Stimulated activated naive CD8-positive, alpha-beta T cell treated with anti-CD3 and anti-CD28 coated beads, Interleukin-15, Interleukin-2, amounts not matched to agents 100 ng/mL and 50 ng/mL, for 24 hours (primary cell): ENCODE results near the gene CCDC34.
"Not testable (repeated sequence)": the region's sequence is repeated elsewhere in the genome, so short reads cannot be mapped to it uniquely, and the experiment has no call there.

Experiments
- H3K27ac Mint-ChIP-seq: one replicate; pipeline ENCODE4 v1.8.0; 2021; ENCODE audit warnings: mild to moderate bottlenecking, mixed read lengths
- H3K27me3 Mint-ChIP-seq: one replicate; pipeline ENCODE4 v1.8.0; 2021; ENCODE audit warnings: mixed read lengths
- H3K36me3 Mint-ChIP-seq: one replicate; pipeline ENCODE4 v1.8.0; 2021; ENCODE audit warnings: low read depth, mixed read lengths
- H3K4me1 Mint-ChIP-seq: one replicate; pipeline ENCODE4 v1.8.0; 2021; ENCODE audit warnings: low read depth, mixed read lengths
- H3K4me3 Mint-ChIP-seq: one replicate; pipeline ENCODE4 v1.8.0; 2021; ENCODE audit warnings: mild to moderate bottlenecking, mixed read lengths
- H3K9me3 Mint-ChIP-seq: one replicate; pipeline ENCODE4 v1.8.0; 2021; ENCODE audit warnings: mixed read lengths

CCDC34 gene

GRCh38 chr11:27357250-27357649, 5.8 kb downstream of the CCDC34 start:
- Mint-ChIP-seq H3K9me3 (no peaks in the 10 kb centered on the region), H3K36me3 (no peaks in the 10 kb centered on the region), H3K27me3 (no peaks in the 10 kb centered on the region), H3K27ac (no peak overlapping the region), H3K4me3 (no peak overlapping the region), H3K4me1 (peaks cover 11% of the 10 kb centered on the region)

DNA sequence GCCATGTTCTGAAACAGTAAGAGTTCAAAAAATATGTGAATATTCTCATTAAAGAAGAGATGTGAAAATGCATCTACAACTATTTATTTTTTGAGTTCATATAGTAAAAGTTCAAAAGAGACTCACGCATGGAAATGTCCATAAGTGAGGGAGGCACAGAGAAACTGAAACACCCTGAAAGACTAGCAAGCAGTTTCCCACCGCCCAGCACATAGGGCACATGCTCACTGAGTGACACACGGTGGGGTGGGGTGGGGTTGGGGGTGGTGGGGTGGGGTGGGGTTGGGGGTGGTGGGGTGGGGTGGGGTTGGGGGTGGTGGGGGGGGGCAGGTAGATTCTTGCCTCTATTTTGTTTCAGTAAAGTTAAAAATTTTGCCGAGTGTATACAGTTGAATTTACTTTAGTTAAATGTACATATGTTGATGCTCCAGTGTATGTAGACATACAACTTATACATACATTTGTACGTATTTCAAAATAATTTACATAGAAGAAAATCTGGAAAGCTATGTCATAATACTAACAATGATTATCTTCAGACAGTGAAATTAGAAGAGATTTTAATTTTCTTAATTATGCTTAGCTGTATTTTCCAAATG, 6.3 kb downstream of the CCDC34 start:
- Mint-ChIP-seq H3K4me1 (peaks cover 5% of the 10 kb centered on the region), H3K27ac (no peak overlapping the region), H3K9me3 (no peaks in the 10 kb centered on the region), H3K36me3 (peaks cover 2% of the 10 kb centered on the region), H3K27me3 (no peaks in the 10 kb centered on the region), H3K4me3 (no peak overlapping the region)

- Mint-ChIP-seq H3K4me1 (peaks cover 5% of the 10 kb centered on the region), H3K9me3 (no peaks in the 10 kb centered on the region), H3K27ac (no peak overlapping the region), H3K36me3 (peaks cover 5% of the 10 kb centered on the region), H3K4me3 (no peak overlapping the region), H3K27me3 (no peaks in the 10 kb centered on the region)
Observed at GRCh38 chr11:27355575-27356104, 7.4 kb downstream of the CCDC34 start.

DNA sequence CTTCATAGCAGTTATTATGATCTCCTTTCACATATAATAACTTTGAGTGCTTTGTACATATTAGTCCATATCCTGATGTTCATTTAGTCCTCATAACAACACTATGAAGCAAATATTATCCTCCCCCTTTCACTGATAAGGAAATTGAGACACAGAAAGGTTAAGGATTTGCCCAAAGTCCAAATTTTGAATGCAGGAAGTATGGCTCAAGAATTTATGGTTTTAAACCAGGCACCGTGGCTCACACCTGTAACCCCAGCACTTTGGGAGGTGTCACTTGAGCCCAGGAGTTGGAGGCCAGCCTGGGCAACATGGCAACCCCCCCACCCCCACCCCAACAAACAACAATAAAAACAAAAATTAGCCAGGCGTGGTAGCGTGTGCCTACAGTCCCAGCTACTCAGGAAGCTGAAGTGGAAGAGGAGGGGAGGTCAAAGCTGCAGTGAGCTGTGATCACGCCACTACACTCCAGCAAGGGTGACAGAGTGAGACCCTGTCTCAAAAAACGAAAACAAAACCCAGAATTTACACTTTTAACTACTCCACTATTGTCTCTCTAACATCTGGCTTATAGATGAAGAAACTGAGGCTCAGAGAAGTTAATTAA, 8.6 kb downstream of the CCDC34 start:
- no peak overlapping the region for H3K4me3 Mint-ChIP-seq
- H3K27ac Mint-ChIP-seq = no peak overlapping the region
- peaks cover 5% of the 10 kb centered on the region for H3K4me1 Mint-ChIP-seq
- peaks cover 10% of the 10 kb centered on the region for H3K36me3 Mint-ChIP-seq
- no peaks in the 10 kb centered on the region for H3K9me3 Mint-ChIP-seq
- H3K27me3 Mint-ChIP-seq = no peaks in the 10 kb centered on the region

GRCh38 chr11:27353593-27354358, 9.2 kb downstream of the CCDC34 start:
- Mint-ChIP-seq H3K27me3 (no peaks in the 10 kb centered on the region), H3K4me1 (no peaks in the 10 kb centered on the region), H3K4me3 (no peak overlapping the region), H3K27ac (no peak overlapping the region), H3K9me3 (no peaks in the 10 kb centered on the region), H3K36me3 (peaks cover 13% of the 10 kb centered on the region)

DNA sequence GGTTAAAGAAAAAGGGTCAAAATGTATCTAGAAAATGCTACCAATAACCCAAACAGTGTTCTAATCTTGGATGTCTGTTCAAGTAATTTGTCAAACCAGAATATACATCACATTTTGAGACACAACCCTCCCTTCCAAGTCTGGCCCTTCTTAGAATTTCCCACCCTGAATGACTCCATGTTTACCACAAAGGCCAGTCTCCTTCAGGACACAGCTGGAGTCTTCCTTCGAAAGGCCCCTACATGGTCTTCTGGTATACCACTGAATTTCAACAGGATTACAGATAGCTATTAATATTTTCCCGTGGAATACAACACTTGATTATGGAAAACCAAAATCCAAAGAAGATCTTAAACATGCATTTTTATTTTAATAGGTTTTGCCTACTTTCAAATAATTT, 10.2 kb downstream of the CCDC34 start:
- H3K4me1 Mint-ChIP-seq = no peaks in the 10 kb centered on the region
- H3K27me3 Mint-ChIP-seq = no peaks in the 10 kb centered on the region
- no peaks in the 10 kb centered on the region for H3K9me3 Mint-ChIP-seq
- no peak overlapping the region for H3K27ac Mint-ChIP-seq
- no peak overlapping the region for H3K4me3 Mint-ChIP-seq
- H3K36me3 Mint-ChIP-seq = peaks cover 19% of the 10 kb centered on the region

DNA sequence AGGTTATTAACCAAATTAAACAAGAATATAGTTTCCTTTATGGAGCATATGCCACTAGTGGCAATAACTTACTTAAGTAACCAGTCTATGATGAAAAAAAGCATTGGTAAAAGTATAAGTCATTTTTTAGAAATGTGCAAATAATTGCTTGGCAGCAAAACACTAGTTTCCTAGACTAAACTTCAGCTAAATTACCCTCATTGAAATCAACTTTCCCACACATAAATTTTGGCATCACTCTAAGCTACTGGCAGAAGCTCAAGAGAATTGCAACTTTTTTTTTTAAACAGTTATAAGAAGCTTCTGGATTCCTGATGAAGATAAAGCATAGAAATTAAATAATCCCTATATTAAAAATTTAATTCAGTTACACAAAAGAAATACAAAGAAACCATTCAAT, 12.5 kb downstream of the CCDC34 start:
- Mint-ChIP-seq H3K27me3 (no peaks in the 10 kb centered on the region), H3K4me1 (no peaks in the 10 kb centered on the region), H3K27ac (no peak overlapping the region), H3K9me3 (no peaks in the 10 kb centered on the region), H3K4me3 (no peak overlapping the region), H3K36me3 (peaks cover 27% of the 10 kb centered on the region)

- H3K36me3 Mint-ChIP-seq = peaks cover 31% of the 10 kb centered on the region
- H3K27ac Mint-ChIP-seq = no peak overlapping the region
- no peaks in the 10 kb centered on the region for H3K4me1 Mint-ChIP-seq
- H3K4me3 Mint-ChIP-seq = no peak overlapping the region
- no peaks in the 10 kb centered on the region for H3K9me3 Mint-ChIP-seq
- no peaks in the 10 kb centered on the region for H3K27me3 Mint-ChIP-seq
Observed at GRCh38 chr11:27349919-27350318, 13.1 kb downstream of the CCDC34 start.

DNA sequence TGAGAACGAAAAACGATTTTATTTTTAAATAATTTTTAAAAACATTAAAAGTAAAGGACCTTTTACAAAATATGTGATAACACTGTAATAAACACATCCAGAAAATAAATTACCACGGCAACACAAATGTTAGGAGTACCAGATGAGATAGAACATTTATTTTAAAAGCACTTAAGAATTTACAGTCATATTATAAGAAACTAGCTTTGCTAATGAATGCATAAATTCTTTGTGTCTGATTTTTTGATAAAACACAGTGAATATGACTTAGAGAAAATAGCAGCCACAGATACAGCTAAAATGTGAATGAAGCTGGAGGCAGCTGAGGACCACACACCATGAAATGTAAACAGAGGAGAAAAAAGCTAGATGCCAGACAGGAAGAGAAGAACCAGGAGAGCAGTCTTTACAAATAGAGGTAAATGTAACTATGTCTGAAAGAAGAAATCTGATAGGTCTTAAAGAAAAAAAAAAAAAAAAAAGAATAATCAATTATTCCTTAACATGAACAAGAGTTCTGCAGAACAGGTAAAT, 14.6 kb downstream of the CCDC34 start:
- peaks cover 34% of the 10 kb centered on the region for H3K36me3 Mint-ChIP-seq
- H3K27me3 Mint-ChIP-seq = no peaks in the 10 kb centered on the region

DNA sequence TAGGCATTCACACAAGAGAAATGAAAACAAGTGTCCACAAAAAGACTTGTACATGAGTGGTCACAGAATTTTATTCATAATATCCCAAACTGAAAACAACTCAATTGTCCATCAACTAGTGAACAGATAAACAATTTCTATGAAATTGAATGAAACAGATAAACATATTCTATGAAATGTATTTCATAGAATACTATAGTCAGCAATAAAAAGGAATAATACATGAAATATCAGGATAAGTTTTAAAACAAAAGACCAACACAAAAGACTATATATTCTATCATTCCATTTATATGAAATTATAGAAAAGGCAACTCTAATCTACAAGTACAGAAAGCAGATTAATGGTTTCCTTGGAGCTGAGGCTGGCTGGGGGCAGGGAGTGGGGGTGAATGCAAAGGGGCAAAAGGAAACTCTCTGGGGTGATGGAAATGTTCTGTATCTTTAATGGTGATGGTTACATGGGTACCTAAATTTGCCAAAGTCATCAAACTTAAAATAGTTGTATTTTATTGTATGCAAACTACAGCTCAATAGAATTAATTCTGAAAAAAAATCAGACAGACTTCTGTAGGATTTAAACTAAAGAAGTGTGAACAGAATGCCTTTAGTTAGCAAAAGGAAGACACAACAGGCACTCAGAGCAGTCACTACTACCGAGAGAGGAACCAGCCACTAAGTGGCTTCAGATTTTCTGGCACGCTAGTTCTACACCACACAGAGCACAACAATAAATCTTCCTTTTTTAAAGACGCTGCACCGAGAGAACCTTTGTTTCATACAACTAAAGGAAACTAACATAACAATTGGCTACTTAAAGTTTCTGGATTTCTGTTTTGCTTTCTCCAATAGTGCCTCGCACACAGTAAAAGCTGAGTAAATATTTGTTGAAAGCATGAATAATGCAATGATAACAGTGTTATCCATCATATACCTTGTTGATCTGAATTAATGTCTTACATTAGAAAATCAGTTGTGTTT, 15.4 kb downstream of the CCDC34 start:
- Mint-ChIP-seq H3K4me3 (no peak overlapping the region), H3K27me3 (no peaks in the 10 kb centered on the region), H3K36me3 (peaks cover 34% of the 10 kb centered on the region), H3K9me3 (no peaks in the 10 kb centered on the region), H3K4me1 (no peaks in the 10 kb centered on the region), H3K27ac (no peak overlapping the region)

More for the DNA sequence above, 14.6 kb downstream of the CCDC34 start:
- H3K9me3 Mint-ChIP-seq = no peaks in the 10 kb centered on the region
- H3K4me1 Mint-ChIP-seq = no peaks in the 10 kb centered on the region
- H3K4me3 Mint-ChIP-seq = no peak overlapping the region
- H3K27ac Mint-ChIP-seq = no peak overlapping the region

DNA sequence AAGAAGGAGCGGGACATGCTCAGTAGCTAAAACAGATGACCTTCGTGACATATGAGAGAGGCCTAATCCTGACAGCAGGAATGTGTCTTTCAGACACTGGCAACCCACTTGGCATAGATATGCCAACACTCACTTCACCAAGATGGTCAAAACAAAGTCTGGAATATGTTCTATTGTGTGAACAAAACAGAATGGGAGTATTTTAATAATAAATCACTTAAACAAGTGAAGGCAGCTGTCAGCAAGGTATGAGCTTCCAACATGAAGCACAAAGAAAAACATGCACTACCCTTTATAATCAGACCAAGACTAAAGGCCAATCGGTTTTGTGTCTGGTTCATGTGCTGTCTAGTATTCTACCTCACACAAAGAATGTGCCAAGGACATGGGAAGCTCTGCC, 23.1 kb downstream of the CCDC34 start:
- Mint-ChIP-seq H3K36me3 (peaks cover 11% of the 10 kb centered on the region), H3K27ac (no peak overlapping the region), H3K9me3 (no peaks in the 10 kb centered on the region), H3K4me3 (no peak overlapping the region), H3K27me3 (no peaks in the 10 kb centered on the region), H3K4me1 (no peaks in the 10 kb centered on the region)

DNA sequence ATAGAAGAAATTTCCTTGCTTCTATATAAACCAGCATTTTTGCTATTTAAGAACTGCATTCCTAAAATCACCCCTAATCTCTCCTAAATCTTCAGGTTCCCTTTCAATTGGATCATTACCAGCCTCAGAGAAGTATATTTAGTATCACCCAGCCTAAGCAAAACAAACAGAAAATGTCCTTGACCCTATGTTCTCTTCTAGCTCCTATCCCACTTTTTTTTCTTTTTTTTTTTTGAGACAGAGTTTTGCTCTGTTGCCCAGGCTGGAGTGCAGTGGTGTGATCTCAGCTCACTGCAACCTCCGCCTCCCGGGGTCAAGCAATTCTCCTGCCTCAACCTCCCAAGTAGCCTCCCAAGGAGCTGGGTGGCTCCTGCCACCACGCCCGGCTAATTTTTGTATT, 28.3 kb downstream of the CCDC34 start:
- H3K27ac Mint-ChIP-seq, H3K4me1 Mint-ChIP-seq, H3K27me3 Mint-ChIP-seq, H3K4me3 Mint-ChIP-seq, H3K9me3 Mint-ChIP-seq: not testable (repeated sequence)
- H3K36me3 Mint-ChIP-seq = peaks cover 13% of the 10 kb centered on the region

GRCh38 chr11:27331981-27332380, 31.0 kb downstream of the CCDC34 start:
- Mint-ChIP-seq H3K27ac (no peak overlapping the region), H3K9me3 (no peaks in the 10 kb centered on the region), H3K36me3 (peaks cover 13% of the 10 kb centered on the region), H3K4me1 (no peaks in the 10 kb centered on the region), H3K27me3 (no peaks in the 10 kb centered on the region), H3K4me3 (no peak overlapping the region)

- H3K4me3 Mint-ChIP-seq = no peak overlapping the region
- H3K27me3 Mint-ChIP-seq = no peaks in the 10 kb centered on the region
- no peaks in the 10 kb centered on the region for H3K4me1 Mint-ChIP-seq
- peak overlapping the region; percentile 43 for H3K27ac Mint-ChIP-seq
- no peaks in the 10 kb centered on the region for H3K9me3 Mint-ChIP-seq
- peaks cover 8% of the 10 kb centered on the region for H3K36me3 Mint-ChIP-seq
Observed at GRCh38 chr11:27330633-27331270, 32.3 kb downstream of the CCDC34 start.
